HUES6 (cell line): ENCODE measurements around the gene MYO1B.
A peak's percentile ranks its signal among the peaks of the same experiment; 100 is the strongest.

ENCODE experiments used
- H3K27ac ChIP-seq: 2 replicates; pipeline ENCODE4 v1.7.0; 2013; ENCODE audit warnings: low read depth, mild to moderate bottlenecking, low read length, inconsistent platforms
- H3K27me3 ChIP-seq: 2 replicates; pipeline ENCODE4 v1.6.1; 2013; ENCODE audit warnings: low read length; ENCODE audit not compliant: control insufficient read depth, insufficient read depth
- H3K36me3 ChIP-seq: 2 replicates; pipeline ENCODE4 v1.6.1; 2013; ENCODE audit warnings: low read length; ENCODE audit not compliant: control insufficient read depth, insufficient read depth
- H3K4me1 ChIP-seq: 2 replicates; pipeline ENCODE4 v1.6.1; 2013; ENCODE audit warnings: low read length; ENCODE audit not compliant: control insufficient read depth, insufficient read depth
- H3K4me3 ChIP-seq: 2 replicates; pipeline ENCODE4 v1.5.1; 2013; ENCODE audit warnings: low read depth, low read length
- H3K9ac ChIP-seq: one replicate; pipeline ENCODE4 v1.6.1; 2013; ENCODE audit warnings: mild to moderate bottlenecking, low read length
- H3K9me3 ChIP-seq: 2 replicates; pipeline ENCODE4 v1.6.1; 2013; ENCODE audit warnings: low read depth, low read length; ENCODE audit not compliant: control insufficient read depth, insufficient read depth

The MYO1B gene

DNA sequence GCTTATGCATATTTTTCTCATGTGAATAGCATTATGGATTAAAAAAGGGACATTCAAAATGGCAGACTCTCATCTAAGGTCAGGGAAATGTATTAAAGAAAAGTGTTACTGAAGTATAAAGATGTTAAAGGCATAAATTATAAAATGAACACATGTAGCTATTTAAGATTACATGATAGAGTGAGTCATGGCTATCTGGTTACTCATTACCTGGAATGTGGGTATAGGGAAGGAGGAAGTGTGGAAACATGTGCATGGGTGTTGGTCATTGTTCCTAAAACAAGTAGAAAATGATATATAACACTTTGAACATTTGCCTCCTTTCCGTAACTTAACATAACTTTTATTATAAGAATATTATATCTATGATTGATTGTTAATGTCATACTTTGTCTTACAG, 66.4 kb downstream of the MYO1B start:
- Histone ChIP-seq H3K36me3 (no peaks in the 10 kb centered on the region), H3K4me3 (no peak overlapping the region), H3K9me3 (no peaks in the 10 kb centered on the region), H3K27ac (no peak overlapping the region), H3K27me3 (no peaks in the 10 kb centered on the region), H3K9ac (no peak overlapping the region), H3K4me1 (peaks cover 7% of the 10 kb centered on the region)

DNA sequence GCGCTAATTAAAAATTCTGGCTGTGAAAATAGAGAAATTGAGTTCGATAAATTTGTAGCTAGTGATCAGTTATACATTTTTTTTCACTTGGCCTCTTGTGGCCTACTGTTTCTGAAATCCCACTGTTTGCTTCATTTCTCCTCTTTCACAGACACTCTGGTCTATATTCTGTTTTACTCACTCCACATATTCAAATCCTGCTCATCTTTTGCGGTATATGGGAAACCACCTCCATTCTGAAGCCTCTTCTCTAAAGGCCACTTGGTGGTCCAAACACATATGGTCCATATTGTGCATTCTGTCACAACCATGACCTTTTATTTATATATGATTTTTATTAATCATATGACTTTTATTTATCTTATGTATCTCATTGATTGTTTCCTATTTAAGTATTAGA, 67.0 kb downstream of the MYO1B start:
- no peak overlapping the region for H3K27ac ChIP-seq
- H3K27me3 ChIP-seq, result no peaks in the 10 kb centered on the region
- no peak overlapping the region for H3K4me3 ChIP-seq
- H3K9me3 ChIP-seq, result no peaks in the 10 kb centered on the region
- peaks cover 7% of the 10 kb centered on the region for H3K4me1 ChIP-seq
- H3K9ac ChIP-seq, result no peak overlapping the region
- no peaks in the 10 kb centered on the region for H3K36me3 ChIP-seq

DNA sequence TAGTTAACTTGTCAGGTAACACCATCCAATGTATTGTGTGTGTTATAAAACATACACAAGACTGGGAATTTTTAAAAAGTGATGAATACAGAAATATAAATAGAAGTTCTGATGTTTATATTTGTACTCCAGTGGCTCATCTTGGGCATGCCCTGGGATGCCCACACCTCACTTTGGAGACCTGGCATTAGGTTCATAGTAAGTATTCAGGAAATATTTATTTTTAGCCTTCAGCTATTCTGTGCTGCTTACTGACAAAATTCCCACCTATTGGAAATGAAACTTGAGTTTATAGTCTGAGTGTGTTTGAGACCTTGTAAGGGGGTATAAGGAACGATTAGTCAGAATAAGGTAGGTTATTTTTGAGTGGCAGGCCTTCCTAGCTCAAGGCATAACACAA, 67.5 kb downstream of the MYO1B start:
- Histone ChIP-seq H3K4me3 (no peak overlapping the region), H3K9me3 (no peaks in the 10 kb centered on the region), H3K36me3 (no peaks in the 10 kb centered on the region), H3K27me3 (no peaks in the 10 kb centered on the region), H3K4me1 (peaks cover 4% of the 10 kb centered on the region), H3K27ac (no peak overlapping the region), H3K9ac (no peak overlapping the region)

DNA sequence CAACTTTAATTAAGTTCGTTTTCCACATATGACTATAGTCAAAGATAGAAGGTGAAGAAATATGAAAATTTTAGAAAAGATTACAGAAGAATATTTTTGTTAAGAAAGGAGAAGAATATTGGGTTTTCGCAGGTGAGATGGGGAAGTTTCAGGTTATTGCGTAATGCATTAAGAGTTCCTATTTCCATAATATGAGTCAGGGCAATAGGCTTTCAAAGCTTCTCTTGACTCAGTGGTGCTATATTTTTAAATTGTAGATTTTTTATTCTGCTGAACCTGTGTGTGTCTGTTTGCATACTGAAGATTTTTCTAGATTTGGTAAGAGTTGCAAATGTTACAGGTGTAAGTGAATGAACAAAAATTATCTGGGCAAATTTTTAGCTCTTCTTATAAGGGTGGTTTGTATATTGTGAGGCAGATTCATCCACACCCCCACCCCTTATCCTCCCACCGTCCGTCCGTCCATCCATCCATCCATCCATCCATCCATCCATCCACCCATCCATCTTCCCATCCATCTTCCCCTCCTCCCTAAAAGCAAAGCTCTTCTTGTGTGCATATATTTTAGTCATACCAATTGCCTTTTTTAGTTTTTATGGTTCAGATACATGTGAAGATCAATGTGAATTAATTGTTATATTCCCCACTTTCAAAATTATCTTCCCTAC, 69.6 kb downstream of the MYO1B start:
- H3K27ac ChIP-seq, result no peak overlapping the region
- H3K4me1 ChIP-seq, result peaks cover 21% of the 10 kb centered on the region
- H3K9me3 ChIP-seq, result no peaks in the 10 kb centered on the region
- H3K36me3 ChIP-seq, result no peaks in the 10 kb centered on the region
- no peak overlapping the region for H3K9ac ChIP-seq
- H3K4me3 ChIP-seq, result no peak overlapping the region
- no peaks in the 10 kb centered on the region for H3K27me3 ChIP-seq

DNA sequence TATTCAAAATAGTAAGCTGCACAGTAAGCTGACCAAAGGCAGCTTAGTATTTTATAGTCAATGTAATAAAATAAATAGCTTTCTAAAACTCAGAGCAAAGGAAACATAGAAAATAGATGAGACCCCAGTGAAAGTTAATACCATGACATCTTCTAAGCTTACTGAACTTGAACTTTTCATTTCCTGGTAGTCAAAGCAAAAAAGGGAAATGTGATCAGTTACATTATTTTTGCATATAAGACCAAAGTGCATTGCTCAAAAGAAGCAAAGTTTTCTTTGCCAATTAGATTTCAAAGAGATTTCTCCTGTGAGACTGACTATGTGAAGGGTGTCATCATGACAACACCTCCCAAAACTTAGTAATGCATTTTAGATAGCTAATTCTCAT, 70.2 kb downstream of the MYO1B start:
- Histone ChIP-seq H3K27me3 (no peaks in the 10 kb centered on the region), H3K9ac (no peak overlapping the region), H3K27ac (no peak overlapping the region), H3K4me3 (no peak overlapping the region), H3K4me1 (peaks cover 26% of the 10 kb centered on the region), H3K9me3 (no peaks in the 10 kb centered on the region), H3K36me3 (no peaks in the 10 kb centered on the region)

GRCh38 chr2:191316246-191316994, 71.2 kb downstream of the MYO1B start:
- Histone ChIP-seq H3K9ac (no peak overlapping the region), H3K27me3 (no peaks in the 10 kb centered on the region), H3K27ac (no peak overlapping the region), H3K36me3 (no peaks in the 10 kb centered on the region), H3K4me1 (peaks cover 37% of the 10 kb centered on the region), H3K9me3 (no peaks in the 10 kb centered on the region), H3K4me3 (no peak overlapping the region)

DNA sequence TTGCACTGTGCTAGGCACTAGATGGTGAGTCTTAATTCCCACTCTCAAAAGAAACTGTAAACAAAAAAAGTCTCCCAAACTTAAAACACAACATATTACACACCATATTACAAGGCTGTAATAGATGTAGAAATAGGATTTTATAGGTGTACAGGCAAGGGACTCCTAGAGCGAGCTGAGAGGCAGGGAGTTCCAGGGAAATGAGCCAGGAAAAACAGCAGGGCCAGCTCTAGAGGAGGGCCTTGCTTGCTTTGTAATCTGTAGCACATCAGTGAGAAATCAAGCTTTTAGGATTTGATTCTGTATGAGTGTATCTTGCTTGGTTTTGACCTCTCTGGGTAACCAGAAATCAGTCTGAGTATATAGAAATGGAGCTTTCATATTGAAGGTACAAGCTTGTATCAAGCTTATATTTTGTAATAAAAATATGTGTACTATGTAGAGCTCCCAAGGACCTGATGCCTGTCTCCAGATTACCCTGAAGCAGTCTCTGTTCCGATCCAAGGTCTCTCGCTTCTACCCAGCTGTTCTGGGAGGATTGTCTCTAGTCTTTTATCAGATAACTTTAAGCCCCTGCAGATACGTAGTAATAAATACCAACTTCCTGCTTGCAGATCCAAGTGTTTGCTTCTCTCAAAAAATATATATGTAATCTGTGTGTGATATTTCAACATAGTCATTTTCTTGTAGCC, 73.0 kb downstream of the MYO1B start:
- H3K4me3 ChIP-seq, result no peak overlapping the region
- no peaks in the 10 kb centered on the region for H3K36me3 ChIP-seq
- no peak overlapping the region for H3K27ac ChIP-seq
- H3K9ac ChIP-seq, result no peak overlapping the region
- H3K4me1 ChIP-seq, result peaks cover 53% of the 10 kb centered on the region
- no peaks in the 10 kb centered on the region for H3K27me3 ChIP-seq
- no peaks in the 10 kb centered on the region for H3K9me3 ChIP-seq

DNA sequence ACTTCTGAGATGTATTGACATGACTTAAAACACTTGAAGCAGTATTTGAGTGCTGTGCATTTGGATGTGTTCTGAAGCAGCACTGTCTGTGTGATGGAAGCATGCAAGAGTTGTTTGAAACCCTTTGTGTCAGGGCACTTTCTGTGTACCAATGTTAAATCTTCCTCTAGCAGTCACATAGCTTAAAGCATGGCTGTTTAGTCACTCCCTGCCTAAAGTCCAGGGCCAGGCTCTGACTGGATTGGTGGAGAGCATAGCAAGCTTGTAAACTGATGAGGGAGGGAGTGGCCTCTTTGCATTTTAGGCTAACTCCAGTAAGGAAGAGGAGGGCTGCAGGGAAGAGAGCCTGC, 73.5 kb downstream of the MYO1B start:
- H3K4me1 ChIP-seq, result peaks cover 54% of the 10 kb centered on the region
- no peak overlapping the region for H3K27ac ChIP-seq
- no peaks in the 10 kb centered on the region for H3K27me3 ChIP-seq
- no peaks in the 10 kb centered on the region for H3K36me3 ChIP-seq
- H3K9ac ChIP-seq, result no peak overlapping the region
- peaks cover 3% of the 10 kb centered on the region; the same call in 1 of the 2 replicates for H3K9me3 ChIP-seq
- H3K4me3 ChIP-seq, result no peak overlapping the region

- H3K27ac ChIP-seq, result no peak overlapping the region
- no peaks in the 10 kb centered on the region for H3K27me3 ChIP-seq
- H3K36me3 ChIP-seq, result no peaks in the 10 kb centered on the region
- no peak overlapping the region for H3K9ac ChIP-seq
- H3K4me1 ChIP-seq, result peaks cover 54% of the 10 kb centered on the region
- H3K4me3 ChIP-seq, result no peak overlapping the region
- H3K9me3 ChIP-seq, result peaks cover 6% of the 10 kb centered on the region; the same call in 1 of the 2 replicates
Observed at GRCh38 chr2:191319186-191319585, 74.0 kb downstream of the MYO1B start.

- no peak overlapping the region for H3K4me3 ChIP-seq
- no peak overlapping the region for H3K9ac ChIP-seq
- peaks cover 54% of the 10 kb centered on the region for H3K4me1 ChIP-seq
- H3K36me3 ChIP-seq, result no peaks in the 10 kb centered on the region
- no peaks in the 10 kb centered on the region for H3K27me3 ChIP-seq
- H3K9me3 ChIP-seq, result peaks cover 11% of the 10 kb centered on the region; the same call in 1 of the 2 replicates
- peak overlapping the region; percentile 0; the same call in 1 of the 2 replicates for H3K27ac ChIP-seq
Observed at GRCh38 chr2:191320881-191321280, 75.7 kb downstream of the MYO1B start.
